GM12878 (cell line): Measurements from ENCODE around the gene IER5L. TPM values are rescaled to one million over a fixed set of nuclear protein-coding genes. Genes with fewer than 3 reads are reported as not detected.
A peak's percentile ranks its signal among the peaks of the same experiment; 100 is the strongest.

ENCODE experiments used
- ATAC-seq: fragments of 200-7000 bp; cut with Tn5 transposase; 3 replicates; pipeline ENCODE4 v1.9.1; 2020; ENCODE audit warnings: mild to moderate bottlenecking, moderate library complexity
- BruUV-seq: library from RNA; stranded (reverse); fragments of 400-500 nt; replicated peaks from 2 replicates; lab custom pipeline; 2021; lab: Mats Ljungman, UMichigan
- CTCF ChIA-PET: fragments of 300-600 bp; sonication (Branson Sonifier 250); formaldehyde crosslinking; extraction: SDS; loops from one replicate; lab custom pipeline; 2021; ENCODE audit warnings: inconsistent platforms; lab: Yijun Ruan, JAX
- POLR2A ChIA-PET: fragments of 350-600 bp; formaldehyde crosslinking; extraction: SDS; loops from one replicate; lab custom pipeline; 2021; ENCODE audit warnings: inconsistent platforms; lab: Charles Lee
- RAD21 ChIA-PET: fragments of 300-600 bp; sonication (Branson Sonifier 250); formaldehyde crosslinking; loops from one replicate; lab custom pipeline; 2023; ENCODE audit warnings: antibody characterized with exemption; ENCODE audit not compliant: unreplicated experiment; lab: Charles Lee
- SMC1A ChIA-PET: fragments of 300-600 bp; sonication (Branson Sonifier 250); formaldehyde crosslinking; loops from one replicate; lab custom pipeline; 2023; ENCODE audit not compliant: unreplicated experiment, uncharacterized antibody; lab: Charles Lee
- DNase-seq: peaks from one replicate; pipeline ENCODE4 v3.0.0-alpha.2; 2011; ENCODE audit warnings: low read depth, low spot score
- FAIRE-seq: peaks from 3 replicates; lab custom pipeline; 2011; peaks lifted over from hg19 to GRCh38; lab: Jason Lieb, UNC
- H2AFZ ChIP-seq: 2 replicates; pipeline ENCODE4 v1.6.0; 2011; ENCODE audit warnings: low read depth, low read length, control low read depth; ENCODE audit not compliant: control insufficient read depth
- H3K27ac ChIP-seq: 2 replicates; pipeline ENCODE4 v1.5.1; 2011; ENCODE audit warnings: control low read depth; ENCODE audit not compliant: control insufficient read depth, insufficient read depth
- H3K27me3 ChIP-seq, 2 experiments: replicated peaks in 1 of 2; 2 replicates each; pipeline versions ENCODE4 v1.6.0 to v1.6.1; 2011; ENCODE audit warnings: low read length in 1 of 2; ENCODE audit not compliant: control insufficient read depth in 2 of 2, insufficient read depth in 2 of 2
- H3K36me3 ChIP-seq, 2 experiments: 2 replicates each; pipeline ENCODE4 v1.5.1; 2011; ENCODE audit warnings: low read length in 1 of 2; ENCODE audit not compliant: control insufficient read depth in 2 of 2, insufficient read depth in 2 of 2
- H3K4me1 ChIP-seq: 2 replicates; pipeline ENCODE4 v1.6.1; 2011; ENCODE audit warnings: mild to moderate bottlenecking, low read length, moderate library complexity, mixed read lengths; ENCODE audit not compliant: control insufficient read depth, insufficient read depth
- H3K4me2 ChIP-seq: 2 replicates; pipeline ENCODE4 v1.6.0; 2011; ENCODE audit warnings: control low read depth; ENCODE audit not compliant: control insufficient read depth, insufficient read depth
- H3K4me3 ChIP-seq: fragments of 200-600 bp; sonication (generic); 2 replicates; pipeline ENCODE4 v1.5.1; 2016
- H3K79me2 ChIP-seq: 2 replicates; pipeline ENCODE4 v1.6.0; 2011; ENCODE audit warnings: low read length; ENCODE audit not compliant: control insufficient read depth, insufficient read depth
- H3K9ac ChIP-seq: 2 replicates; pipeline ENCODE4 v1.8.0; 2011; ENCODE audit warnings: low read length, control low read depth, mixed read lengths; ENCODE audit not compliant: control insufficient read depth, insufficient read depth
- H3K9me3 ChIP-seq: replicated peaks from 3 replicates; pipeline ENCODE4 v1.5.1; 2011; ENCODE audit warnings: mild to moderate bottlenecking, low read length; ENCODE audit not compliant: control insufficient read depth, insufficient read depth
- H4K20me1 ChIP-seq: 2 replicates; pipeline ENCODE4 v1.6.0; 2011; ENCODE audit not compliant: control insufficient read depth, insufficient read depth
- BRCA1 ChIP-seq: IDR thresholded peaks from 2 replicates; pipeline ENCODE4 v1.6.1; 2011; ENCODE audit warnings: low read depth, low read length, improper control_type of control experiment
- HDAC2 ChIP-seq: fragments of 200-600 bp; sonication (generic); IDR thresholded peaks from 2 replicates; pipeline ENCODE4 v1.6.1; 2017
- HSF1 ChIP-seq: fragments of 150-350 bp; IDR thresholded peaks from 2 replicates; pipeline ENCODE4 v1.6.1; 2014; ENCODE audit warnings: mild to moderate bottlenecking, low read depth, low read length
- IRF4 ChIP-seq: IDR thresholded peaks from 2 replicates; pipeline ENCODE4 v1.6.1; 2011; ENCODE audit warnings: low read depth, low read length
- NR2C1 ChIP-seq: fragments of 450-650 bp; IDR thresholded peaks from 2 replicates; pipeline ENCODE4 v1.6.1; 2017; ENCODE audit warnings: antibody characterized with exemption, mild to moderate bottlenecking, moderate library complexity
- PAX8 ChIP-seq: fragments of 450-650 bp; IDR thresholded peaks from 2 replicates; pipeline ENCODE4 v1.6.1; 2017; ENCODE audit warnings: mild to moderate bottlenecking, moderate library complexity
- POLR2A ChIP-seq: IDR thresholded peaks from 2 replicates; pipeline ENCODE4 v1.6.1; 2011; ENCODE audit warnings: low read depth, mild to moderate bottlenecking, low read length
- POLR2AphosphoS5 ChIP-seq: IDR thresholded peaks from 2 replicates; pipeline ENCODE4 v1.6.1; 2011; ENCODE audit warnings: mild to moderate bottlenecking, low read length, inconsistent platforms
- RAD51 ChIP-seq: fragments of 450-650 bp; IDR thresholded peaks from 2 replicates; pipeline ENCODE4 v1.6.1; 2016; ENCODE audit warnings: moderate library complexity, mild to moderate bottlenecking, inconsistent platforms
- RCOR1 ChIP-seq: conservative IDR thresholded peaks from 2 replicates; pipeline ENCODE4 v1.6.1; 2012; ENCODE audit warnings: low read depth, low read length, improper control_type of control experiment
- YY1 ChIP-seq: IDR thresholded peaks from 2 replicates; pipeline ENCODE4 v1.6.1; 2011; ENCODE audit warnings: low read depth, mild to moderate bottlenecking, low read length
- ZNF274 ChIP-seq: IDR thresholded peaks from one replicate; pipeline ENCODE4 v1.8.0; 2011; ENCODE audit not compliant: insufficient read length, insufficient read depth
- WGBS: methylation state at CpG from one replicate; pipeline ENCODE4 v1.1.6; 2016; ENCODE audit warnings: low lambda C conversion rate; ENCODE audit not compliant: insufficient replicate concordance, insufficient coverage; ENCODE audit errors: missing lambda C conversion rate; 5-methylcytosine and 5-hydroxymethylcytosine counted together
- in situ Hi-C: fragments of 300-500 bp; cut with MboI; formaldehyde crosslinking; loops from 9 replicates; pipeline ENCODE4 v1.14.3; 2018; ENCODE audit warnings: mixed read lengths
- intact Hi-C: fragments of 100-400 bp; cut with micrococcal nuclease; formaldehyde crosslinking; loops from one replicate; pipeline ENCODE4 v1.14.2; 2022; ENCODE audit not compliant: unreplicated experiment
- polyA plus RNA-seq, 11 experiments: library from polyadenylated mRNA; depleted of rRNA in 4 of 11; unstranded in 6 of 11; stranded (reverse) in 5 of 11; fragments of >200 nt; fragmentation: Nextera tagmentation in 4 of 11; fragmentation: Illumina TruSeq in 1 of 11; extraction: Ambion mirVana in 4 of 11; extraction: Trizol in 1 of 11; gene quantifications; 1 replicate in 1 of 11; 2 replicates in 10 of 11; pipeline versions ENCODE4 v1.2.1 to v1.2.3, GENCODE V29; 2011 to 2016; ENCODE audit warnings: inconsistent platforms in 2 of 11, missing spikeins in 2 of 11, low read depth in 1 of 11
- total RNA-seq, 4 experiments: library from RNA; depleted of rRNA in 3 of 4; stranded (reverse); fragments of >200 nt in 3 of 4; fragmentation: Illumina TruSeq in 1 of 4; extraction: Trizol in 1 of 4; gene quantifications; 2 replicates each; pipeline versions ENCODE4 v1.2.1 to v1.2.3, GENCODE V29; 2013 to 2021

IER5L gene
- total and polyA plus RNA-seq, 10 of the 15 experiments (the other 5 are each of a cell fraction or from before 2014, with no cell fraction given), result 0.04 to 1.4 (median 0.17) TPM

GRCh38 chr9:129184596-129185122 is 6.6 kb upstream of the IER5L start (continued):
- TF ChIP-seq NR2C1, result no peak
- TF ChIP-seq YY1, result no peak
- no peak for TF ChIP-seq POLR2A
- TF ChIP-seq BRCA1, result no peak
- no peak for TF ChIP-seq PAX8
- TF ChIP-seq RAD51, result no peak
- no peak for TF ChIP-seq HSF1
- TF ChIP-seq RCOR1, result no peak
- no peak for TF ChIP-seq IRF4

GRCh38 chr9:129184219-129184524 is 6.1 kb upstream of the IER5L start:
- FAIRE-seq, result no peak

More at GRCh38 chr9:129184219-129184524, 6.1 kb upstream of the IER5L start:
- no peak overlapping the region for H3K4me3 ChIP-seq
- H3K9ac ChIP-seq, result no peak overlapping the region
- TF ChIP-seq ZNF274, result no peak
- no peak for TF ChIP-seq POLR2AphosphoS5
- TF ChIP-seq HDAC2, result no peak
- H3K27me3 ChIP-seq, result no peaks in the 10 kb centered on the region
- no peaks in the 10 kb centered on the region for H4K20me1 ChIP-seq
- BruUV-seq, result no TSS peak
- ChIA-PET RAD21 (interaction anchor here (1.4 kb wide), 1 partner anchor 53 kb away, joined by 3 read pairs; no protein-coding TSS in a partner anchor), SMC1A (interaction anchor here (0.7 to 1.3 kb wide), 4 partner anchors 10 to 53 kb away, joined by 3 to 7 read pairs (median 4); no protein-coding TSS in a partner anchor), POLR2A (interaction anchor here (1.2 to 1.4 kb wide), 2 partner anchors 10 to 44 kb away, joined by 3 to 5 read pairs; no protein-coding TSS in a partner anchor), CTCF (interaction anchor here (0.6 to 2.0 kb wide), 5 partner anchors 10 to 126 kb away, joined by 3 to 9 read pairs (median 3); no protein-coding TSS in a partner anchor)
- peaks cover 11% of the 10 kb centered on the region for H3K4me1 ChIP-seq
- peak overlapping the region; percentile 54; the same call in 1 of the 2 replicates for H3K4me2 ChIP-seq
- H3K9me3 ChIP-seq, result no peaks in the 10 kb centered on the region; the same call in 2 of the 3 replicates
- no peaks in the 10 kb centered on the region for H3K36me3 ChIP-seq
- no peaks in the 10 kb centered on the region for H3K79me2 ChIP-seq
- ATAC-seq, result no peak
- peak overlapping the region; percentile 60; the same call in 1 of the 2 replicates for H2AFZ ChIP-seq
- no peak for DNase-seq
- in situ Hi-C loops (no loop called here), intact Hi-C loops (no loop called here)
- H3K27ac ChIP-seq, result no peak overlapping the region
- WGBS, result 39% methylated on average over 5 of the region's 7 CpGs
